HEK293 (cell line): ENCODE measurements around the gene IFNLR1.

ENCODE experiments used
- CTCF ChIP-seq: fragments of 450-650 bp; formaldehyde crosslinking; IDR thresholded peaks from 2 replicates; pipeline ENCODE4 v1.5.1; 2016; ENCODE audit warnings: missing biosample characterization, missing genetic modification characterization
- KLF8 ChIP-seq: fragments of 450-650 bp; formaldehyde crosslinking; IDR thresholded peaks from 2 replicates; pipeline ENCODE4 v1.5.1; 2016; ENCODE audit warnings: missing biosample characterization, missing genetic modification characterization
- KLF9 ChIP-seq: fragments of 450-650 bp; formaldehyde crosslinking; IDR thresholded peaks from 2 replicates; pipeline ENCODE4 v1.5.1; 2016; ENCODE audit warnings: missing biosample characterization, missing genetic modification characterization, low read depth
- SALL2 ChIP-seq: fragments of 450-650 bp; formaldehyde crosslinking; IDR thresholded peaks from 2 replicates; pipeline ENCODE4 v1.5.0; 2017; ENCODE audit warnings: missing biosample characterization, mild to moderate bottlenecking, missing genetic modification characterization, borderline replicate concordance
- SP2 ChIP-seq: fragments of 450-650 bp; formaldehyde crosslinking; IDR thresholded peaks from 2 replicates; pipeline ENCODE4 v1.5.1; 2016; ENCODE audit warnings: missing biosample characterization, missing genetic modification characterization
- SP3 ChIP-seq: fragments of 450-650 bp; formaldehyde crosslinking; IDR thresholded peaks from 2 replicates; pipeline ENCODE4 v1.5.1; 2016; ENCODE audit warnings: missing biosample characterization, missing genetic modification characterization
- SP7 ChIP-seq: fragments of 450-650 bp; formaldehyde crosslinking; IDR thresholded peaks from 2 replicates; pipeline ENCODE4 v1.5.1; 2016; ENCODE audit warnings: missing biosample characterization, missing genetic modification characterization
- ZBTB1 ChIP-seq: fragments of 450-650 bp; formaldehyde crosslinking; IDR thresholded peaks from 2 replicates; pipeline ENCODE4 v1.5.1; 2016; ENCODE audit warnings: missing biosample characterization, missing genetic modification characterization
- ZBTB20 ChIP-seq: fragments of 450-650 bp; formaldehyde crosslinking; IDR thresholded peaks from 2 replicates; pipeline ENCODE4 v1.5.1; 2016; ENCODE audit warnings: missing biosample characterization, missing genetic modification characterization
- ZBTB48 ChIP-seq: fragments of 450-650 bp; formaldehyde crosslinking; IDR thresholded peaks from 2 replicates; pipeline ENCODE4 v1.5.1; 2016; ENCODE audit warnings: missing biosample characterization, missing genetic modification characterization
- ZBTB6 ChIP-seq: fragments of 450-650 bp; formaldehyde crosslinking; IDR thresholded peaks from 2 replicates; pipeline ENCODE4 v1.5.1; 2017; ENCODE audit warnings: missing biosample characterization, missing genetic modification characterization
- ZFP41 ChIP-seq: fragments of 450-650 bp; formaldehyde crosslinking; IDR thresholded peaks from 2 replicates; pipeline ENCODE4 v1.5.1; 2016; ENCODE audit warnings: missing biosample characterization, missing genetic modification characterization, borderline replicate concordance
- ZNF114 ChIP-seq: fragments of 450-650 bp; formaldehyde crosslinking; IDR thresholded peaks from 2 replicates; pipeline ENCODE4 v1.5.0; 2017; ENCODE audit warnings: missing biosample characterization, missing genetic modification characterization
- ZNF16 ChIP-seq: fragments of 450-650 bp; formaldehyde crosslinking; IDR thresholded peaks from 2 replicates; pipeline ENCODE4 v1.5.1; 2016; ENCODE audit warnings: low read depth, missing biosample characterization, missing genetic modification characterization
- ZNF169 ChIP-seq: fragments of 450-650 bp; formaldehyde crosslinking; IDR thresholded peaks from 2 replicates; pipeline ENCODE4 v1.5.1; 2016; ENCODE audit warnings: missing biosample characterization, missing genetic modification characterization
- ZNF24 ChIP-seq: fragments of 450-650 bp; formaldehyde crosslinking; IDR thresholded peaks from 2 replicates; pipeline ENCODE4 v1.5.1; 2016; ENCODE audit warnings: missing biosample characterization, missing genetic modification characterization
- ZNF391 ChIP-seq: fragments of 450-650 bp; formaldehyde crosslinking; IDR thresholded peaks from 2 replicates; pipeline ENCODE4 v1.5.1; 2016; ENCODE audit warnings: low read depth, missing biosample characterization, missing genetic modification characterization, borderline replicate concordance
- ZNF433 ChIP-seq: fragments of 450-650 bp; formaldehyde crosslinking; IDR thresholded peaks from 2 replicates; pipeline ENCODE4 v1.5.1; 2016; ENCODE audit warnings: missing biosample characterization, missing genetic modification characterization, low read depth
- ZNF510 ChIP-seq: fragments of 450-650 bp; formaldehyde crosslinking; IDR thresholded peaks from 2 replicates; pipeline ENCODE4 v1.5.1; 2018; ENCODE audit warnings: mild to moderate bottlenecking, missing genetic modification characterization, missing biosample characterization; ENCODE audit not compliant: insufficient replicate concordance
- ZNF549 ChIP-seq: fragments of 450-650 bp; IDR thresholded peaks from 2 replicates; pipeline ENCODE4 v1.5.1; 2018; ENCODE audit warnings: missing biosample characterization, missing genetic modification characterization, mild to moderate bottlenecking, inconsistent platforms, moderate library complexity
- ZNF558 ChIP-seq: fragments of 450-650 bp; formaldehyde crosslinking; IDR thresholded peaks from 2 replicates; pipeline ENCODE4 v1.5.1; 2016; ENCODE audit warnings: missing biosample characterization, missing genetic modification characterization
- ZNF561 ChIP-seq: fragments of 450-650 bp; IDR thresholded peaks from 2 replicates; pipeline ENCODE4 v1.5.1; 2018; ENCODE audit warnings: missing biosample characterization, missing genetic modification characterization, borderline replicate concordance
- ZNF654 ChIP-seq: fragments of 450-650 bp; formaldehyde crosslinking; IDR thresholded peaks from 2 replicates; pipeline ENCODE4 v1.5.1; 2016; ENCODE audit warnings: low read depth, missing biosample characterization, missing genetic modification characterization
- ZNF747 ChIP-seq: fragments of 450-650 bp; formaldehyde crosslinking; IDR thresholded peaks from 2 replicates; pipeline ENCODE4 v1.5.1; 2016; ENCODE audit warnings: missing biosample characterization, missing genetic modification characterization
- ZNF785 ChIP-seq: fragments of 450-650 bp; formaldehyde crosslinking; IDR thresholded peaks from 2 replicates; pipeline ENCODE4 v1.5.1; 2016; ENCODE audit warnings: missing biosample characterization, missing genetic modification characterization
- ZNF837 ChIP-seq: fragments of 450-650 bp; formaldehyde crosslinking; IDR thresholded peaks from 2 replicates; pipeline ENCODE4 v1.5.1; 2016; ENCODE audit warnings: missing biosample characterization, missing genetic modification characterization
- TF ChIP-seq, protein P1 (sequence below): fragments of 450-650 bp; formaldehyde crosslinking; IDR thresholded peaks from 2 replicates; pipeline ENCODE4 v1.5.1; 2016; ENCODE audit warnings: missing biosample characterization, missing genetic modification characterization, borderline replicate concordance
- TF ChIP-seq, protein P2 (sequence below): fragments of 450-650 bp; formaldehyde crosslinking; IDR thresholded peaks from 2 replicates; pipeline ENCODE4 v1.5.1; 2017; ENCODE audit warnings: missing biosample characterization, missing genetic modification characterization

Gene IFNLR1

GRCh38 chr1:24111996-24112779 is 74.9 kb downstream of the IFNLR1 start, which contains the start of gene MYOM3 (continued):
- no peak for TF ChIP-seq ZBTB6 (tag by site-specific recombination)
- TF ChIP-seq ZNF549 (tag by site-specific recombination), result no peak
- TF ChIP-seq ZNF24 (tag by site-specific recombination), result peak; percentile 52; the same call in 1 of the 2 replicates
- no peak for TF ChIP-seq ZNF785 (tag by site-specific recombination)
- no peak for TF ChIP-seq ZNF837 (tag by site-specific recombination)
- no peak for TF ChIP-seq ZBTB1 (tag by site-specific recombination)
- TF ChIP-seq ZNF114 (tag by site-specific recombination), result no peak
- TF ChIP-seq KLF9 (tag by site-specific recombination), result no peak
- TF ChIP-seq, protein P1, sequence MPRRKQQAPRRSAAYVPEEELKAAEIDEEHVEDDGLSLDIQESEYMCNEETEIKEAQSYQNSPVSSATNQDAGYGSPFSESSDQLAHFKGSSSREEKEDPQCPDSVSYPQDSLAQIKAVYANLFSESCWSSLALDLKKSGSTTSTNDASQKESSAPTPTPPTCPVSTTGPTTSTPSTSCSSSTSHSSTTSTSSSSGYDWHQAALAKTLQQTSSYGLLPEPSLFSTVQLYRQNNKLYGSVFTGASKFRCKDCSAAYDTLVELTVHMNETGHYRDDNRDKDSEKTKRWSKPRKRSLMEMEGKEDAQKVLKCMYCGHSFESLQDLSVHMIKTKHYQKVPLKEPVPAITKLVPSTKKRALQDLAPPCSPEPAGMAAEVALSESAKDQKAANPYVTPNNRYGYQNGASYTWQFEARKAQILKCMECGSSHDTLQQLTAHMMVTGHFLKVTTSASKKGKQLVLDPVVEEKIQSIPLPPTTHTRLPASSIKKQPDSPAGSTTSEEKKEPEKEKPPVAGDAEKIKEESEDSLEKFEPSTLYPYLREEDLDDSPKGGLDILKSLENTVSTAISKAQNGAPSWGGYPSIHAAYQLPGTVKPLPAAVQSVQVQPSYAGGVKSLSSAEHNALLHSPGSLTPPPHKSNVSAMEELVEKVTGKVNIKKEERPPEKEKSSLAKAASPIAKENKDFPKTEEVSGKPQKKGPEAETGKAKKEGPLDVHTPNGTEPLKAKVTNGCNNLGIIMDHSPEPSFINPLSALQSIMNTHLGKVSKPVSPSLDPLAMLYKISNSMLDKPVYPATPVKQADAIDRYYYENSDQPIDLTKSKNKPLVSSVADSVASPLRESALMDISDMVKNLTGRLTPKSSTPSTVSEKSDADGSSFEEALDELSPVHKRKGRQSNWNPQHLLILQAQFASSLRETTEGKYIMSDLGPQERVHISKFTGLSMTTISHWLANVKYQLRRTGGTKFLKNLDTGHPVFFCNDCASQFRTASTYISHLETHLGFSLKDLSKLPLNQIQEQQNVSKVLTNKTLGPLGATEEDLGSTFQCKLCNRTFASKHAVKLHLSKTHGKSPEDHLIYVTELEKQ (tag by site-specific recombination), result no peak
- TF ChIP-seq KLF8, result no peak
- TF ChIP-seq ZBTB20 (tag by site-specific recombination), result peak; percentile 60
- TF ChIP-seq ZNF558 (tag by site-specific recombination), result no peak
- no peak for TF ChIP-seq ZNF510
- TF ChIP-seq, protein P2, sequence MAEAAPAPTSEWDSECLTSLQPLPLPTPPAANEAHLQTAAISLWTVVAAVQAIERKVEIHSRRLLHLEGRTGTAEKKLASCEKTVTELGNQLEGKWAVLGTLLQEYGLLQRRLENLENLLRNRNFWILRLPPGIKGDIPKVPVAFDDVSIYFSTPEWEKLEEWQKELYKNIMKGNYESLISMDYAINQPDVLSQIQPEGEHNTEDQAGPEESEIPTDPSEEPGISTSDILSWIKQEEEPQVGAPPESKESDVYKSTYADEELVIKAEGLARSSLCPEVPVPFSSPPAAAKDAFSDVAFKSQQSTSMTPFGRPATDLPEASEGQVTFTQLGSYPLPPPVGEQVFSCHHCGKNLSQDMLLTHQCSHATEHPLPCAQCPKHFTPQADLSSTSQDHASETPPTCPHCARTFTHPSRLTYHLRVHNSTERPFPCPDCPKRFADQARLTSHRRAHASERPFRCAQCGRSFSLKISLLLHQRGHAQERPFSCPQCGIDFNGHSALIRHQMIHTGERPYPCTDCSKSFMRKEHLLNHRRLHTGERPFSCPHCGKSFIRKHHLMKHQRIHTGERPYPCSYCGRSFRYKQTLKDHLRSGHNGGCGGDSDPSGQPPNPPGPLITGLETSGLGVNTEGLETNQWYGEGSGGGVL (tag by site-specific recombination), result no peak
- no peak for TF ChIP-seq ZNF747
- TF ChIP-seq SP2 (tag by site-specific recombination), result no peak
- TF ChIP-seq ZNF561, result no peak
- no peak for TF ChIP-seq ZFP41 (tag by site-specific recombination)
- TF ChIP-seq CTCF (tag by site-specific recombination), result peak; percentile 78
- no peak for TF ChIP-seq SALL2 (tag by site-specific recombination)
- TF ChIP-seq SP3, result no peak
- TF ChIP-seq ZNF654 (tag by site-specific recombination), result peak; percentile 93
- TF ChIP-seq ZNF169 (tag by site-specific recombination), result no peak
- TF ChIP-seq SP7, result peak; percentile 32; the same call in 1 of the 2 replicates
- TF ChIP-seq ZNF433 (tag by site-specific recombination), result no peak
- TF ChIP-seq ZNF16 (tag by site-specific recombination), result no peak
- no peak for TF ChIP-seq ZNF391 (tag by site-specific recombination)
- TF ChIP-seq ZBTB48, result peak; percentile 78
